Endothelial cell of umbilical vein (primary cell): ENCODE data around the gene HSCB. TPM values are rescaled to one million over a fixed set of nuclear protein-coding genes. Genes with fewer than 3 reads are reported as not detected.

Source experiments
- BruUV-seq: library from RNA; stranded (reverse); fragments of 400-500 nt; replicated peaks from 2 replicates; lab custom pipeline; 2021; lab: Mats Ljungman, UMichigan
- CTCF ChIA-PET: fragments of 300-600, 350-600 bp; sonication (Branson Sonifier 250); formaldehyde crosslinking; loops from one replicate; lab custom pipeline; 2021; ENCODE audit warnings: antibody characterized with exemption, inconsistent platforms; lab: Charles Lee
- POLR2A ChIA-PET: fragments of 300-600, 350-600 bp; sonication (Branson Sonifier 250); formaldehyde crosslinking; loops from one replicate; lab custom pipeline; 2021; ENCODE audit warnings: antibody characterized with exemption, inconsistent platforms; lab: Charles Lee
- DNase-seq: peaks from one replicate; pipeline ENCODE4 v3.0.0-alpha.2; 2011; ENCODE audit warnings: low read depth, low spot score
- FAIRE-seq: peaks from 2 replicates; lab custom pipeline; 2011; peaks lifted over from hg19 to GRCh38; lab: Jason Lieb, UNC
- H2AFZ ChIP-seq: 2 replicates; pipeline ENCODE4 v1.6.0; 2012; ENCODE audit warnings: low read depth, low read length, control low read depth, inconsistent platforms
- H3K27ac ChIP-seq: 2 replicates; pipeline ENCODE4 v1.5.1; 2011; ENCODE audit warnings: low read depth, mild to moderate bottlenecking, control low read depth, low read length, moderate library complexity; ENCODE audit not compliant: insufficient read depth
- H3K27me3 ChIP-seq, 2 experiments: 2 replicates each; pipeline versions ENCODE4 v1.6.0 to v1.6.1; 2011; ENCODE audit warnings: low read length in 2 of 2, mixed read lengths in 1 of 2; ENCODE audit not compliant: control insufficient read depth in 2 of 2, insufficient read depth in 2 of 2
- H3K36me3 ChIP-seq, 2 experiments: 2 replicates in 1 of 2; 3 replicates in 1 of 2; pipeline ENCODE4 v1.5.1; 2011; ENCODE audit warnings: low read length in 2 of 2, mild to moderate bottlenecking in 1 of 2, moderate library complexity in 1 of 2; ENCODE audit not compliant: control insufficient read depth in 2 of 2, insufficient read depth in 2 of 2; ENCODE audit errors: extremely low read depth in 1 of 2
- H3K4me1 ChIP-seq: 3 replicates; pipeline ENCODE4 v1.5.1; 2011; ENCODE audit warnings: mild to moderate bottlenecking, low read length; ENCODE audit not compliant: control insufficient read depth, insufficient read depth; ENCODE audit errors: extremely low read depth
- H3K4me2 ChIP-seq: 2 replicates; pipeline ENCODE4 v1.6.1; 2011; ENCODE audit warnings: low read length, control low read depth, mixed read lengths; ENCODE audit not compliant: insufficient read depth
- H3K4me3 ChIP-seq, 3 experiments: fragments of 200-600 bp in 1 of 3; sonication (generic), shearing (Covaris generic) in 1 of 3; replicated peaks in 1 of 3; 2 replicates each; pipeline ENCODE4 v1.5.1; 2011 to 2016; ENCODE audit warnings: control low read depth in 3 of 3, low read length in 3 of 3, mild to moderate bottlenecking in 2 of 3, inconsistent platforms in 1 of 3, low read depth in 1 of 3, moderate library complexity in 1 of 3; ENCODE audit not compliant: insufficient read depth in 1 of 3
- H3K79me2 ChIP-seq: 2 replicates; pipeline ENCODE4 v1.6.0; 2012; ENCODE audit warnings: low read length, inconsistent platforms; ENCODE audit not compliant: control insufficient read depth, insufficient read depth
- H3K9ac ChIP-seq: replicated peaks from 2 replicates; pipeline ENCODE3; 2011; ENCODE audit warnings: low read length, control low read depth; ENCODE audit not compliant: insufficient read depth; ENCODE audit errors: extremely low read depth
- H3K9me1 ChIP-seq: replicated peaks from 3 replicates; pipeline ENCODE4 v1.6.0; 2011; ENCODE audit warnings: mild to moderate bottlenecking, low read length; ENCODE audit not compliant: control insufficient read depth, insufficient read depth; ENCODE audit errors: extremely low read depth
- H3K9me3 ChIP-seq: replicated peaks from 2 replicates; pipeline ENCODE4 v1.5.1; 2012; ENCODE audit warnings: low read length, inconsistent platforms; ENCODE audit not compliant: control insufficient read depth, insufficient read depth
- H4K20me1 ChIP-seq: replicated peaks from 2 replicates; pipeline ENCODE3; 2011; ENCODE audit warnings: mild to moderate bottlenecking, low read length; ENCODE audit not compliant: control insufficient read depth, insufficient read depth; ENCODE audit errors: extremely low read depth
- CTCF ChIP-seq, 2 donors: IDR thresholded peaks; 1 replicate in 1 of 2; 2 replicates in 1 of 2; pipeline ENCODE4 v1.5.1; 2011; ENCODE audit warnings: low read length in 2 of 2, mild to moderate bottlenecking in 2 of 2, moderate library complexity in 2 of 2, control low read depth in 1 of 2, inconsistent platforms in 1 of 2, low read depth in 1 of 2; ENCODE audit not compliant: insufficient read depth in 1 of 2; ENCODE audit errors: extremely low read depth in 1 of 2
- EZH2 ChIP-seq: IDR thresholded peaks from 2 replicates; pipeline ENCODE4 v1.6.1; 2012; ENCODE audit warnings: borderline replicate concordance, low read depth, mild to moderate bottlenecking, moderate library complexity, low read length, inconsistent platforms; ENCODE audit not compliant: severe bottlenecking
- FOS ChIP-seq: IDR thresholded peaks from 2 replicates; pipeline ENCODE4 v1.6.1; 2011; ENCODE audit warnings: mild to moderate bottlenecking, low read length, moderate library complexity, borderline replicate concordance; ENCODE audit not compliant: insufficient read depth
- GATA2 ChIP-seq: IDR thresholded peaks from 2 replicates; pipeline ENCODE4 v1.7.0; 2011; ENCODE audit warnings: low read depth, mild to moderate bottlenecking, moderate library complexity, mixed read lengths, low read length; ENCODE audit not compliant: insufficient read length, insufficient read depth
- MYC ChIP-seq: IDR thresholded peaks from one replicate; pipeline ENCODE4 v1.6.1; 2011; ENCODE audit warnings: mild to moderate bottlenecking, low read depth, low read length
- POLR2A ChIP-seq: IDR thresholded peaks from 2 replicates; pipeline ENCODE4 v1.6.1; 2012; ENCODE audit warnings: low read depth, mild to moderate bottlenecking, control low read depth, low read length
- POLR2AphosphoS5 ChIP-seq: IDR thresholded peaks from 2 replicates; pipeline ENCODE4 v1.6.1; 2012; ENCODE audit warnings: low read depth, mild to moderate bottlenecking, control low read depth, low read length, moderate library complexity; ENCODE audit not compliant: insufficient read depth
- dilution Hi-C: fragments of 300-500 bp; cut with MboI; formaldehyde crosslinking; loops from one replicate; pipeline ENCODE4 v1.15.0; 2019; ENCODE audit warnings: low sequenced_read_pairs; ENCODE audit not compliant: extremely low pct_ligation_motif_present
- intact Hi-C: fragments of 100-400 bp; cut with micrococcal nuclease; formaldehyde crosslinking; loops from one replicate; pipeline ENCODE4 v1.10.0; 2022
- polyA plus RNA-seq, 4 experiments: library from polyadenylated mRNA; depleted of rRNA in 3 of 4; stranded (reverse) in 3 of 4; unstranded in 1 of 4; fragments of >200 nt; gene quantifications; 2 replicates each; pipeline versions ENCODE4 v1.2.1 to v1.2.3, GENCODE V29; 2011 to 2012; ENCODE audit warnings: missing spikeins in 1 of 4
- total RNA-seq: library from RNA; stranded (reverse); gene quantifications from 2 replicates; pipeline ENCODE4 v1.2.3, GENCODE V29; 2021

Gene HSCB
- total and polyA plus RNA-seq, 2 donors (not counting 3 experiments of a cell fraction or from before 2014, with no cell fraction given): 18.4 to 20.3 TPM

GRCh38 chr22:28774378-28774777 is 32.5 kb downstream of the HSCB start:
- Histone ChIP-seq H3K4me2 (no peak overlapping the region), H3K9me1 (no peaks in the 10 kb centered on the region), H2AFZ (no peak overlapping the region), H3K27me3 (no peaks in the 10 kb centered on the region), H3K36me3 (no peaks in the 10 kb centered on the region), H3K9me3 (no peaks in the 10 kb centered on the region), H3K79me2 (peaks cover 48% of the 10 kb centered on the region), H3K4me1 (peaks cover 4% of the 10 kb centered on the region), H3K27ac (no peak overlapping the region), H3K4me3 (no peak overlapping the region), H3K9ac (no peak overlapping the region), H4K20me1 (no peaks in the 10 kb centered on the region)
- ChIA-PET POLR2A (interaction anchor here (0.7 kb wide), 1 partner anchor 56 kb away, joined by 3 read pairs; no protein-coding TSS in a partner anchor), CTCF (interaction anchor here (0.7 to 3.0 kb wide), 2 partner anchors 63 to 174 kb away, joined by 4 to 23 read pairs; no protein-coding TSS in a partner anchor)
- intact Hi-C loops: no loop called here
- FAIRE-seq: no peak
- dilution Hi-C loops: no loop called here
- TF ChIP-seq CTCF (IDR thresholded peaks at IDR 0.05; ENCODE audit: extremely low read depth in 1 of 2, insufficient read depth in 1 of 2, low read depth in 1 of 2, low read length in 2 of 2): no peak
- no peak for TF ChIP-seq POLR2AphosphoS5
- no peak for TF ChIP-seq EZH2
- TF ChIP-seq POLR2A: no peak
- no peak for DNase-seq
- no TSS peak for BruUV-seq

GRCh38 chr22:28779833-28780232 is 38.0 kb downstream of the HSCB start:
- TF ChIP-seq GATA2: no peak
- no peak for TF ChIP-seq FOS
- no peak for TF ChIP-seq POLR2A
- TF ChIP-seq MYC: no peak
- no peak for TF ChIP-seq CTCF (IDR thresholded peaks at IDR 0.05; ENCODE audit: extremely low read depth in 1 of 2, insufficient read depth in 1 of 2, low read depth in 1 of 2, low read length in 2 of 2)
- TF ChIP-seq POLR2AphosphoS5: no peak
- no peak for TF ChIP-seq EZH2
- Histone ChIP-seq H3K4me3 (no peak overlapping the region), H2AFZ (no peak overlapping the region), H3K27me3 (no peaks in the 10 kb centered on the region), H3K4me2 (no peak overlapping the region), H3K9me1 (no peaks in the 10 kb centered on the region), H3K9ac (no peak overlapping the region), H4K20me1 (no peaks in the 10 kb centered on the region), H3K27ac (no peak overlapping the region), H3K4me1 (no peaks in the 10 kb centered on the region), H3K79me2 (peaks cover 47% of the 10 kb centered on the region), H3K9me3 (no peaks in the 10 kb centered on the region), H3K36me3 (peaks cover 7 to 16% of the 10 kb centered on the region in 2 experiments)
- DNase-seq (no peak), FAIRE-seq (no peak)
- intact Hi-C loops (no loop called here), dilution Hi-C loops (no loop called here)
- ChIA-PET POLR2A (no interaction called here), CTCF (interaction anchor here (3.0 kb wide), 1 partner anchor 180 kb away, joined by 12 read pairs; no protein-coding TSS in a partner anchor)
- no TSS peak for BruUV-seq
